GF-D8 (cell line): ENCODE measurements around the gene SPTBN1.
"Not testable (repeated sequence)": the region's sequence is repeated elsewhere in the genome, so short reads cannot be mapped to it uniquely, and the experiment has no call there.

ENCODE experiments used
- DNase-seq: peaks from one replicate; lab custom pipeline; 2025; lab: John Stamatoyannopoulos, UW

SPTBN1 gene

DNA sequence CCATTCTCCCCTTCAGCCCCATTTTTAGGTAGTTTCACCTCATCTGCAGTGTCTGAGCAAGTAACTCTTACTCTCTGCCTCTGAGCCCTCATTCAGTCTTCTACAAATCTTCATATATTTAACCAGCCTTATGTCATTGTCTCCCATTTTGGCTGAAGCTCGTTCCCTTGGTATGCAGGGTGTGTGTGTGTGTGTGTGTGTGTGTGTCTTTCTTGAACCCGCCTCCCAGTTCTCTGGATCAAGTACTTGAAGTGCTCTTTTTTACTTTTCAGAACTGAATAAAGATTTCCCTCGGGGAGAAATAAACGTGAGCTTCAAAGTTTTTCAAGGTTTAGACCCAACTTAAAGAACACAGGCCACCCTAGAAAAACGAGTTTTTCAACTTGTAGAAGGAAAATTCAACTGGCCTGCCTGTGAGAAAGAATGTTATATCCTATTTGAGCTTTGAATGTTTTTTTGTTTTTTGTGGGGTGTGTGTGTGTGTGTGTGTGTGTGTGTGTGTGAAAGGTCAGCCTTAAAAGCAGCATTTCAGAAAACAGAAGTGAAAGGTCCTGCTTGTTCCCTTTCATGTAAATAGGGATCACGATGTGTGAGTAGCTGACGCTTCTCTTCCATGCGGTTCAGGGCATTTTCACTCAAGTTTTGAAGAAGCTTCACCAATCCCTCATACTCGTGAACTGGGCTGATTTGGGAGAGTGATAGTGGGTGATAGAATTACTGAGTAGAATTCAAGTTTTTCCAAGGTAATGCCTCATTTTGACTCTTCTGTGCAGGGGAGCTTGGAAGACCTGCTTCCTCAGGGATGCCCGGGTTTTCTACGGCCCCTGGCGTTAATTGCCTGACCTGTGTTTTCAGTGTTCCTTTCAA, 216.7 kb downstream of the SPTBN1 start:
- DNase-seq = no peak

DNA sequence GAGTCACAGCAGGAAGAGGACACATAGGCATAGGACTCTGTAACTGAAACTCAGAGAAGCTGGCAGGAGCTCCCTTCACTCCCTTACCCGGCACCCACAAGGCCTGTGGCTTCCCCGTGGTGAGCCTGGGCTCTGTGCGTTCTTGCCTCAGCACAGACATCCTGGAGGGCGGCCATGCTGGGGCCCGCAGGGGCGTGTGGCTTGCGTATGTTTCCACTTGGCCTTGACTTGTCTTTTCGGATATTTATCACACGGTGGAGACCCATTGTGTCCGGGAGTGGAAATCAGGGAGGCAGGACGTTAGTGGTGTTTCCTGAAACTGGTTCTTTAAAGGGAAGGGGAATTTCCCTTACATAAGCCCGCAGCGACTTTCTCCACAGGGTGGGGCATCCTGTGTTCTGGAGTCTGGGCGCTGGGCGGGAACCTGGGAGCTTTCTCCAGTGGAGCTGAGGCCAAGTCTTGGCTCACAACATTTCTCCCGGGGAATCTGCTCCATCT, 217.4 kb downstream of the SPTBN1 start:
- no peak for DNase-seq

DNA sequence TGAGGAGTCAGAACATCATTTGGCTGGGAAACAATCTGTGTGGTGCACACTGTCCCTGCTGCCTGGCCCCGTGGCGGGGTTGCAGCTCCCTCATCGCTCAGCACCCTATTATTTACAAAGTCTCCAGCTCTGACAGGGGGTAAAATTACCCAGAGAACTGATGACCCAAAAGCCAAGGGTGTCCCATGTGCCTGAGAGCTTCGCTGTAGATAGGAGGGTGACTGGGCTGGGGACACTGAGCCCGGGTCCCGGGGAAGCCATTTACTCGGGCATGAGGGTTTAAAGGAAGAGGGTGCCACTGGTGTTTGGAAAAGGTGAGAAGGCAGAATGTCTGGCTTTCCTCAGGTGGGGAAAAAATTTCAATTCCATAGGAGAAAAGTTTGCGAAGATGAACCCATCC, 219.2 kb downstream of the SPTBN1 start:
- DNase-seq = no peak

DNA sequence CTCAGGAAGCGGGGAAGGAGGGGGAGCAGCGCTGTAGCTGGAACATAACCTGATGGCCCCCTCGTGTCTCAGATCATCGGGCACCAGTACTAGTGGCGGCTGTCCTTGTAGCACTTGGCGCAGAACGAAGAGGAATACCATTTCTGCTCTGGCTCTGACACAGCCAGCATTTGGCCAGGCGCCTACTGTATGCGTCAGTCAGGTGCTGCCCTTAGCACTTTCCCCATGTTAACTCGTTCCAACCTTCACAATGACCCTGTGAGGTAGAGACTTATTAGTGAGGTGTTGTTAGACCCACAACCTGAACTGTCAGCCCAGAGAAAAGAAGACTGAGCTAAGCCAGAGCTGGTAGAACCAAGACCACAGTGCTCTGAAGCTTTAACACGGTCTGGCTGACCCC, 219.6 kb downstream of the SPTBN1 start:
- DNase-seq = no peak

DNA sequence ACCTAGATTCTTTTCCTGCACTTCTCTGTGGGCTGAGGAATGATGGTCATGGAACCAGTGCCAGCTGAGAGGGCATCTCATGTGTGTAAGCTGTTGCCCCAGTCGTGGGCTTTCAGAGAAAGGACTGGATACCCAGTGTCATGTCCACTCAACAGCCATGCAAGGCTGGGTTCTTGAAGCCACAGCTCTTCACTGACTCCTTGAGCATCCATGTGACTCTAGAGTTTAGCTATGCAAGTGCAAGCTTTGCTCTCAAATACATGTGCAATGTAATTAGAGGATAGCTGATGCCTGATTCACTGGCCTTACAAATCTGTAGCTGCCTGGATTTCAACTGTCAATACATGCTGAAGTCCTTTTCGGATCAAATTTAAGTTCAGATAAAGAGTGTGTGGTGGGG, 220.5 kb downstream of the SPTBN1 start:
- no peak for DNase-seq

DNA sequence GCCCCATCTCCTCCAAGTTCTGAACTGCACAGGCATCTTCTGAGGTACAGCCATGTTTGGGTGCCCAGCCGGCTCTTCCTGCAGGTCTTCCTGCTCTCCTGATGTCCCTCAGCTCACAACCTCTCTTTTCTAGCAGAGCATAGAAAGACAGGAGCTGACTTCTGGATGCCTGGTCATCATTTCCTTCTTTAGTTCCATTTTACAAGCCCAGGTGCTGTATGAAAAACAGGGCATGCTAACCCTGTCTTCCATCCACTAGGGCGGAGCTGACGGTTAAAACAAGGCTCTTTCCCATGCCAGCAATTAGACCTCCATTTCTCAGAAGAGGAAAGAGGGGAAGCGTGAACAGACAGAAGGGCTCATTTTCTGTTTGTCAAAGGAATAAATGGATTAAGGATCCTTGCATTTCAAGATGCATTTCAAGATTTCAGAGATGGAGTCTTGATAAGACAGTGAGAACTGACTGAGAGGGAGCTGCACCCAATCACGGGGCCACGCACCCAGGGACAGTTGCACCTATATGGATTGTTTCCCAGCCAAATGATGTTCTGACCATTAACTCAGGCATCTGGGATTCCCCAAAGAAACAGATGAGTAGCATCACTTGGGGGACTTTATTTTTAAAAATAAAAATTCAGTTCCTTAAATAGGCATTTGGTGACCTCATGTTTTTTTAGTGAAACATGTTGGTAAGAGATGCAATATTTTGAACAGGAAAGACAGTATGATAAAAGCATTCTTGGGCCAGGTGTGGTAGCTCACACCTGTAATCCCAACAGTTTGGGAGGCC, 221.5 kb downstream of the SPTBN1 start:
- no peak for DNase-seq

DNA sequence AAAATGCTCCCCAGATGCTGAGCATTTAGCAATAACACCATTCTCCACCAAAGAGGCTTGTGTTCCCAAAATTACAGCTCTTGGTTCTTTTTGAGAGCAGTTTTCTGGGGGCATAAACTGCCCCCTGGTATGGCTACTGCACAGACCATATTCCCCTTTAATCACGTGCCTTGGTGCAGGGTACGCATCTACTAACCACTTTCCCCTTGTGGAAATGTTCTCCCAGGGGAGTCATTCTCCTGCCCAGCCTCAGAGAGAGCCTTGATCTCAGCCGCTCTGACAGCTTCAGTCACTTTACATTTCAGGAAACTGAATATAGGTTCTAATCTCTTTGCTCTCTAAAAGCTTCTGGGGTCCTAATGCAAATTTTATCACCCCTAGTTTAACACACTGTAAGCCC, 222.6 kb downstream of the SPTBN1 start:
- no peak for DNase-seq

DNA sequence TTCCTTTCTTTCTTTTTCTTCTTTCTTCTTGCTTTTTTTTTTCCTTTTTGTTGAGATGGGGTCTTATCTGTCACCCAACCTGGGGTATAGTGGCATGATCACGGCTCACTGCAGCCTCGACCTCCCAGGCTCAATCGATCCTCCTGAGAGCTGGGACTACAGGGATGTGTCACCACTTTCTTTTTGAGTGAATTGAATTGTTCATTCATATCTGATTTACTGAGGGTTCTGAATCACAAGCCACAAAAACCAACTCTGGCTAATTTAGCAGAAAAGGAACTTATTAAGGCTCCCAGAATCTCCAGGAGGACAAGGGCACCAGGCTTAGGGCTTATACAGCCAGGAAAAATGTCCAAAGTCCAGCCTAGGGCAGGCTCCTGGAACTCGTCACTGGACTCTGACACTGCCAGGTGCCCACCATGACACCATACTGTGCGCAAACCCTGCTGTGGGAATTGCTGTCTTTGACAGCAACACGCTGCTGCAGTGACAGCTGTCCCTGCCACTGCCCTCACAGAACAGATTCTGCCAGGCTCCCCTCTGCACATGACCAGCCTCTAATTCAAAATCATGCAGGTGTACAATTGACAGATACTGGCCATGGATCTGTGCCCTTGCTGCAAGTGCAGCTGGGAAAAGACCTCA, 224.4 kb downstream of the SPTBN1 start:
- DNase-seq = no peak

DNA sequence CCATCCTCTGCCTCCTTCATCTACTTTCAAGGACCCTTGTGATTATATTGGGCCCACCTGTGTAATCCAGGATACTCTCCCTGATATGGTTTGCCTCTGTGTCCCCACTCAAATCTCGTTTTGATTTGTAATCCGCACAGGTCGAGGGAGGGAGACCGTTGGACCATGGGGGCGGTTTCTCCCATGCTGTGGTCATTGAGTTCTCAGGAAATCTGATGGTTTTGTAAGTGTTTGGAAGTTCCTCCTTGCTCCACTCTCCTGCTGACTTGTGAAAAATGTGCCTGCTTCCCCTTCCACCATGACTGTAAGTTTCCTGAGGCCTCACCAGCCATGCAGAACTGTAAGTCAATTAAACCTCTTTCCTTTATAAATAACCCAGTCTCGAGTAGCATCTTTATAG, 225.3 kb downstream of the SPTBN1 start:
- no peak for DNase-seq

DNA sequence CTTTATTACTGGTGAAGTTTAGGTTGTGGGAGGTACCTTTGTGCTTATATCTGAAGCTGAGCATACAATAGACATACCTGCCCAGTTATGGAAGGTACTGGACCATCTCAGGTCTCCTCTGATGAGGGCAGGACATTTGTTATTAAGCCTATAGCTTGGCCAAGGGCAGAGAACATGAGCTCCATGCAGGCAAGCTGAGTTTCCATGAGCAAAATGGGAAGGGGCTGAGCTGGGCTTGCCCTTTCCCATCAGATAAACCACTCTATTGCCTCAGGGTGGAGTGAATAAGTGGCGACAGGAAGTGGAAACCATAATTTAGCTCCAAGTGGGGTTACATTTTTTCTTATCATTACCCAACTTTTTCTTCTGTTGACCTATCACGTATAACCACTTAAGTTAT, 227.5 kb downstream of the SPTBN1 start:
- no peak for DNase-seq

DNA sequence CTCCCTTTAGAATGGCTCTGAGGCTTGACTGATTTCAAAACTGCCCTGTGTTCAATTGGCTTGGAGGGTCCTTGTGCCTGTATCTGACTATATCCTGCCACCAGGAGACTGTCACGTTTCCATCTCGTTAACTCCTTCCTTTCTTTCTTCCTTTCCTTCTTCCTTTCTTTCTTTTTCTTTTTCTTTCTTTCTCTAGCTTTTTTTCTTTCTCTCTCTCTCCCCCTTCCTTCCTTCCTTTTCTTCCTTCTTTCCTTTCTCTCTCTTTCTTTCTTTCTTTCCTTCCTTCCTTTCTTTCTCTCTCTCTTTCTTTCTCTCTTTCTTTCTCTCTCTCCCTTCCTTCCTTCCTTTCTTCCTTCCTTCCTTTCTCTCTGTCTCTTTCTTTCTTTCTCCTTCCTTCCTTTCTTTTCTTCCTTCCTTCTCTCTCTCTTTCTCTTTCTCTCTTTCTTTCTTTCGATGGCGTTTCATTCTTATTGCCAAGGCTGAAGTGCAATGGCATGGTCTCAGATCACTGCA, 229.2 kb downstream of the SPTBN1 start:
- DNase-seq = no peak

DNA sequence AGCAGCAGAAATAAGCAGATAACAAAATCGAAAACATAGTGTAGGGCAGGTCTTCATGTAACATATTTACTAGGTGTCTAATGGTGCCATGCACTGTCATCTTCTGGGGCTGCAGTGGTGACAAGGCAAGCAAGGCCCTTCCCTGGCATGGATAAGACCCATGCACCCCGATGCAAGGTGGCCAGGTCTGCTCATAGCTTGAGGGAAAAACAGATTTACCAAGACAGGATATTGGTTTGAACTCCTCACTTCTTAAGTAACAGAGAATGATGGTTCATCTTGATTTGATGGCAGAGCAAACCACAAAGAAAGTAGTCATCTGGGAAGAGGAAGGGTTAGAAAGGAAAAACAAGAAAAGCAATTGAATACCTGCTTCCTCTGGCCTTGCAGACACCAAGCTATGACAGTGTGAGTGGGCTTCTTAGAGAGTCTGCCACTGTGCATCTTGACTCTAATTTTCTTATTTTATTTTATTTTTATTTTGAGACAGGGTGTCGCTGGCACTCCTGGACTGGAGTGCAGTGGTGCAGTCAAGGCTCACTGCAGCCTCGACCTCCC, 231.5 kb downstream of the SPTBN1 start:
- no peak for DNase-seq

DNA sequence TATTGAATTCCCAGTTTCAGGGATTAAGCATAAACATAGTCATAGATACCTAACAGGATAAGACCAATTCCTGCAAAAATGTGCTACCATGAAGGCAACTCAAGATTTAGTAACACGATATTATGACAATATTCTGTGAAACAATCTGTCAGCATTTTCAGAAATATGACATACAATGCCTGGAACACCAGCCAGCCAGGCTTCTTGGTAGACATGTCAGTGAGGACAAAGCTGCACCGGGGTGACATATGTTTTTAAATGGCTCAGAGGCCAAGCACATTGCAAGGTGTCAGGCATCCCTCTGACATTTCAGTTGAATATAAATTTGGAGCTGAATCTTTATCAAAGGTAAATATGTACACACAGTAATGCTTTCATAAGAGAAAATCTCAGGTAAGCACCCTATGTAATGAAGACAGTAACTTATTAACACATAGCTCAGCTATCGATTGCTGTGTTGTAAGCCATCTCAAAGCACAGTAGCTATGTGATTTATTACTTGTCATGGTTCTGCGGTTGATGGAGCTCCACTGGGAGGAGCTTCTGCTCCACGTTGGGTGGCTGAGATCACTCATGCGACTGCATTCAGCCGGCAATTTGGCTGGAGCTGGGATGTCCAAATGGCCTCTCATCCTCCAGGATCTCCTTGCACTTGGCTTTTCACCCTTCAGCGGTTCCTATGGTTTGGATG, 235.5 kb downstream of the SPTBN1 start:
- no peak for DNase-seq

DNA sequence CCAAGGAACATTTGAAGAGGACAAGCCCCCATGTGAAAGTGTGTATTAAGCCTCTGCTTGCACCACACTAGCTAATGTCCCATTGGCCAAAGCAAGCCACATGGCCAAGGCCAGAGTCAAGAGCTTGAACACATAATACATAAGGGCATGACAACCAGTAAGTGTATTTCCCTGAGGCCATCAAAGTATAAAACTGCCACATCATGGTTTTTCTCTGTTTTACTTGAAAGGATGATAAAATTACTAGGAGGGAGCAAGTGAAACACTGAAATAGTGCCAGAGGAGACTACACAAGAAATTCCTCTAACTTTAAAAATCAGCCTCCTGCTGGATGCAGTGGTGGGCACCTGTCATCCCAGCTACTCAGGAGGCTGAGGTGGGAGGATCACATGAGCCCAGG, 236.4 kb downstream of the SPTBN1 start:
- no peak for DNase-seq

DNA sequence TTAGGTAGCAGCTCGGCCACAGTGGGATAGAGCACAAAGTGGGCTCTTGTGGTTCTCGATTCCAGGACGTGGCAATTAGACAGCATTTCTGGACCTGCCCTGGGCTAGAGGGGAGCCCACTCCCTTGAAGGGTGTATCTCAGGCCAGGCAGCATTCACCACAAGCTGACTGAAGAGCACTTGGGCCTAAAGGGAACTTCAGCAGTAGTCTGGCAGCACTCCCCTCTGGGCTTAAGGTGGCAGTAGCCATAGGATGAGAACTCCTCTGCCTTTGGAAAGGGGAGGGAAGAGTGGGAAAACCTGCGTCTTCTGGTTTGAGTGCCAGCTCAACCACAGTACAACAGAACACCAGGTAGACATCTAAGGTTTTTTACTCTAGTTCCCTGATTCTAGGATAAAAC, 239.3 kb downstream of the SPTBN1 start:
- no peak for DNase-seq

DNA sequence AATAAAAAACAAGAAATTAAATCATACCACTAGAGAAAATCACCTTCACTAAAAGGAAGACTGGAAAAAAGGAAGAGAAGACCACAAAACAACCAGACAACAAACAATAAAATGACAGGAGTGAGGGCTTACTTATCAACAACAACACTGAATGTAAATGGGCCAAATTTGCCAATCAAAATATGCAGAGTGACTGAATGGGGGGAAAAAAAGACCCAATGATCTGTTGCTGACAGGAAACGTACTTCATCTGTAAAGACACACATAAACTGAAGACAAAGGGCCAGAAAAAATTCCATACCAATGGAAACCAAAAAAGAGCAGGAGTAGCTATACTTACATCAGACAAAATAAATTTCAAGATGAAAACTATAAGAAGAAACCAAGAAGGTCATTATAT, 241.8 kb downstream of the SPTBN1 start:
- no peak for DNase-seq

DNA sequence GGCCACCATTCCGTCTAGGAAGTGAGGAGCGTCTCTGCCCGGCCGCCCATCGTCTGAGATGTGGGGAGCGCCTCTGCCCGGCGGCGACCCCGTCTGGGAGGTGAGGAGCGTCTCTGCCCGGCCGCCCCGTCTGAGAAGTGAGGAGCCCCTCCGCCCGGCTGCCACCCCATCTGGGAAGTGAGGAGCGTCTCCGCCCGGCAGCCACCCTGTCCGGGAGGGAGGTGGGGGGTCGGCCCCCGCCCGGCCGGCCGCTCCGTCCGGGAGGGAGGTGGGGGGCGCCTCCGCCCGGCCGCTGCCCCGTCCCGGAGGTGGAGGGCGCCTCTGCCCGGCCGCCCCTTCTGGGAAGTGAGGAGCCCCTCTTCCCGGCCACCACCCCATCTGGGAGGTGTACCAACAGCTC, 242.8 kb downstream of the SPTBN1 start:
- DNase-seq = not testable (repeated sequence)

DNA sequence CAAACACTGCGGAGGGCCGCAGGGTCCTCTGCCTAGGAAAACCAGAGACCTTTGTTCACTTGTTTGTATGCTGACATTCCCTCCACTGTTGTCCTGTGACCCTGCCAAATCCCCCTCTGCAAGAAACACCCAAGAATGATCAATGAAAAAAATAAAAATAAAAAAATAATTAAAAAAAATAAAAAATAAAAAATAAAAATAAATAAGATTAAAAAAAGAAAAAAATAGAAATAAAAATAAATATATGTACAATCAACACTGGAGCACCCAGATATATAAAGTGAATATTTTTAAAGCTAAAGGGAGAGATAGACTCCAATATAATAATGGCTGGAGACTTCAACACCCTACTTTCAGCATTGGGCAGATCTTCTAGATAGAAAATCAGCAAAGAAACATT, 243.5 kb downstream of the SPTBN1 start:
- DNase-seq = no peak

DNA sequence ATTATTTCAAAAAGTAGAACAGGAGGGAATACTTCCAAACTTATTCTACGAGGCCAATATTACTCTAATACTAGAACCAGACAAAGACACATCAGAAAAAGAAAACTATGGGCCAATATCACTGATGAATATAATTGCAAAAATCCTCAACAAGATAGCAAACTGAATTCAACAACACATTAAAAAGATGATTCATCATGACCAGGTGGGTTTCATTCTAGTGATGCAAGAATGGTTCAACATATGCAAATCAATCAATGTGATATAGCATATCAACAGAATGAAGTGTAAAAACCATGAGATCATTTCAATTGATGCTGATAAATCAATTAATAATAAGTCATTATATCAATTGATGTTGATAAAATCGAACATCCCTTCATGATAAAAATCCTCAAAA, 244.9 kb downstream of the SPTBN1 start:
- DNase-seq = no peak

DNA sequence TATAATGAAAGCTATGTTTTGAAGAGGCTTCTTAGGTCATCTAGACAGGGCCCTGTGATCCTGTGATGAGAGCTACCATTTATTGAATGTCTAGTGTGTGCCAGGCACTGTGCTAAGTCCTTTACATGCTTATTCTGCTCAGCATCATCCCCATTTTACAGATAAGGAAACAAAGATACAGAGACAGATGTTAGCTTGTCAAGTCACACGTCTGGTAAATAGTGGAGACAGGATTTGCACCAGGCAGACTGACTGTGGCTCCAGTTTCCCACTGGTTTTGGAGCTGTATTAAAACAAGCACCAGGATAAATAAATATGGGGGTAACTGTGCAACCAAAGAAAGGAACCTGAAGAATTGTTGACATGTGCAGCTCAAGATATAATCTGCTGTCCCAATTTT, 248.1 kb downstream of the SPTBN1 start:
- DNase-seq = no peak
